Psoas muscle (tissue), 8 donors: ENCODE data around the gene HMX3. TPM values are rescaled to one million over a fixed set of nuclear protein-coding genes. Genes with fewer than 3 reads are reported as not detected.
"Not testable (repeated sequence)": the region's sequence is repeated elsewhere in the genome, so short reads cannot be mapped to it uniquely, and the experiment has no call there.

Experiments used
- ATAC-seq, 4 donors: fragments of 200-7000 bp; cut with Tn5 transposase; one replicate each; pipeline ENCODE4 v1.9.1; 2020; ENCODE audit warnings: moderate library complexity in 3 of 4, mild to moderate bottlenecking in 2 of 4
- DNase-seq, 2 donors: peaks; one replicate each; pipeline ENCODE4 v3.0.0-alpha.2; 2020
- H3K27ac ChIP-seq: fragments of 200-600 bp; one replicate; pipeline ENCODE4 v1.8.0; 2022
- H3K27me3 ChIP-seq, 3 donors: fragments of 200-600 bp in 1 of 3; one replicate each; pipeline versions ENCODE4 v1.6.1 to v1.8.0; 2013 to 2022; ENCODE audit warnings: low read length in 2 of 3, mild to moderate bottlenecking in 2 of 3, moderate library complexity in 1 of 3; ENCODE audit not compliant: insufficient read depth in 3 of 3
- H3K36me3 ChIP-seq, 2 donors: fragments of 200-600 bp in 1 of 2; one replicate each; pipeline versions ENCODE4 v1.6.1 to v1.8.0; 2013 to 2022; ENCODE audit warnings: low read depth in 1 of 2, mild to moderate bottlenecking in 1 of 2, moderate library complexity in 1 of 2; ENCODE audit not compliant: insufficient read depth in 1 of 2
- H3K4me1 ChIP-seq: fragments of 200-600 bp; one replicate; pipeline ENCODE4 v1.8.0; 2022
- H3K4me3 ChIP-seq: fragments of 200-600 bp; one replicate; pipeline ENCODE4 v1.8.0; 2022; ENCODE audit warnings: mild to moderate bottlenecking
- H3K9me3 ChIP-seq: fragments of 200-600 bp; one replicate; pipeline ENCODE4 v1.8.0; 2022
- WGBS, 3 donors: extraction: QIAGEN DNeasy Blood & Tissue Kit; methylation state at CpG; one replicate each; pipeline versions ENCODE4 v1.1.6 to v1.1.7; 2013; 5-methylcytosine and 5-hydroxymethylcytosine counted together
- intact Hi-C, 2 donors: fragments of 100-400 bp; cut with DNase I; formaldehyde crosslinking; loops; one replicate each; pipeline versions ENCODE4 v1.11.0 to v1.14.2; 2022
- polyA plus RNA-seq, 3 donors: library from polyadenylated mRNA; stranded (reverse); fragments of 200-250 nt; gene quantifications; one replicate each; pipeline ENCODE4 v1.2.3, GENCODE V29; 2013
- total RNA-seq, 4 donors: library from RNA; stranded (reverse); fragmentation: NEBNext Ultra II Directional in 2 of 4; extraction: Animal tissue kit (Norgen Biotek cat#: 25700) in 2 of 4; gene quantifications; one replicate each; pipeline versions ENCODE4 v1.2.1 to v1.2.4, GENCODE V29; 2021 to 2023
- TF ChIP-seq, protein P1 (sequence below): fragments of 200-600 bp; IDR thresholded peaks from one replicate; pipeline ENCODE4 v1.8.0; 2022; ENCODE audit warnings: antibody characterized with exemption
- donor health status: healthy with polysubstance abuse.
- donor health status: DM: no; HTN: no; CAD: no; lungs with moderate emphysema.
- donor health status: Bipolar disorder and iron deficiency.
- donor health status: healthy.
- donor health status: DM: yes; HTN: yes; CAD: no.
- donor health status: DM: no; HTN: no; CAD: no.
- donor health status: DM: no; HTN: no; CAD: no.
- donor health status: DM: yes; HTN: yes; CAD: no.

The HMX3 gene
- total and polyA plus RNA-seq, 7 donors, result not detected

DNA sequence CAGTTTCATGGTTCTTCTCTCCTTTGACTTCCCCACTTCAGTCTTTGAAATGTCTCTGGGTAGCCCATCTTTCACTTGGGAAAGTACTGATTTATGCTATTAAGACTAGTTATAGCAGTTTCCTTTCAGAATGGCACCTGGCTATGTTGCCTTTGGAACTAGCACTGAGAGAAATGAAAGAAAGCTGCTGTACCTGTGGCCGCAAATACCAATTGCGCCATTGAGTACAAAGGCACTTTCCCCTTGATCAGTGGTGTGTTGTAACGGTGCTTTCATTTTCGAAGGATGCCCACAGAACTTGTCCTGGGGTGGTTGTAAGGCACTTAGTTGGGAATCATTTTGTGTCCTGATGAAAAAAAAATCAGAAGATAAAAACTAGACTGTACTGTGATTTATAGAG is 35.2 kb downstream of the HMX3 start:
- no peak overlapping the region for H3K27ac ChIP-seq
- intact Hi-C loops, result no loop called here
- peaks cover 0 to 17% of the 10 kb centered on the region in 2 donors for H3K36me3 ChIP-seq
- H3K27me3 ChIP-seq, result no peaks in the 10 kb centered on the region
- TF ChIP-seq, protein P1, sequence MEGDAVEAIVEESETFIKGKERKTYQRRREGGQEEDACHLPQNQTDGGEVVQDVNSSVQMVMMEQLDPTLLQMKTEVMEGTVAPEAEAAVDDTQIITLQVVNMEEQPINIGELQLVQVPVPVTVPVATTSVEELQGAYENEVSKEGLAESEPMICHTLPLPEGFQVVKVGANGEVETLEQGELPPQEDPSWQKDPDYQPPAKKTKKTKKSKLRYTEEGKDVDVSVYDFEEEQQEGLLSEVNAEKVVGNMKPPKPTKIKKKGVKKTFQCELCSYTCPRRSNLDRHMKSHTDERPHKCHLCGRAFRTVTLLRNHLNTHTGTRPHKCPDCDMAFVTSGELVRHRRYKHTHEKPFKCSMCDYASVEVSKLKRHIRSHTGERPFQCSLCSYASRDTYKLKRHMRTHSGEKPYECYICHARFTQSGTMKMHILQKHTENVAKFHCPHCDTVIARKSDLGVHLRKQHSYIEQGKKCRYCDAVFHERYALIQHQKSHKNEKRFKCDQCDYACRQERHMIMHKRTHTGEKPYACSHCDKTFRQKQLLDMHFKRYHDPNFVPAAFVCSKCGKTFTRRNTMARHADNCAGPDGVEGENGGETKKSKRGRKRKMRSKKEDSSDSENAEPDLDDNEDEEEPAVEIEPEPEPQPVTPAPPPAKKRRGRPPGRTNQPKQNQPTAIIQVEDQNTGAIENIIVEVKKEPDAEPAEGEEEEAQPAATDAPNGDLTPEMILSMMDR, result no peak
- H3K4me1 ChIP-seq, result no peaks in the 10 kb centered on the region
- no peak overlapping the region for H3K4me3 ChIP-seq
- DNase-seq (no peak), ATAC-seq (no peak)
- WGBS, 3 donors, result 98% methylated on average over 4 of the region's 4 CpGs
- H3K9me3 ChIP-seq, result no peaks in the 10 kb centered on the region

- H3K36me3 ChIP-seq, result peaks cover 0 to 10% of the 10 kb centered on the region in 2 donors
Observed at GRCh38 chr10:123171616-123172015, 35.8 kb downstream of the HMX3 start.

GRCh38 chr10:123175389-123176387 is 39.9 kb downstream of the HMX3 start:
- no peak for DNase-seq
- H3K27ac ChIP-seq, result no peak overlapping the region
- intact Hi-C loops, result no loop called here
- no peaks in the 10 kb centered on the region for H3K27me3 ChIP-seq
- H3K36me3 ChIP-seq, result peaks cover 0 to 3% of the 10 kb centered on the region in 2 donors
- 71 to 81% (median 77%) methylated on average over 9 of the region's 9 CpGs for whole genome bisulfite sequencing, 3 donors
- H3K9me3 ChIP-seq, result no peaks in the 10 kb centered on the region
- no peak for ATAC-seq
- no peaks in the 10 kb centered on the region for H3K4me1 ChIP-seq
- TF ChIP-seq, protein P1, result no peak
- H3K4me3 ChIP-seq, result no peak overlapping the region

More at GRCh38 chr10:123171616-123172015, 35.8 kb downstream of the HMX3 start:
- 93 to 95% (median 93%) methylated on average over 10 of the region's 10 CpGs for WGBS, 3 donors
- intact Hi-C loops, H3K27ac ChIP-seq, ATAC-seq, H3K27me3 ChIP-seq, DNase-seq, H3K4me3 ChIP-seq, H3K4me1 ChIP-seq, H3K9me3 ChIP-seq: not testable (repeated sequence)

- H3K36me3 ChIP-seq, H3K4me1 ChIP-seq, H3K27ac ChIP-seq, ATAC-seq, H3K4me3 ChIP-seq, intact Hi-C loops, DNase-seq, H3K27me3 ChIP-seq: not testable (repeated sequence)
- H3K9me3 ChIP-seq, result peaks cover 12% of the 10 kb centered on the region
- WGBS, 3 donors, result 95 to 98% (median 95%) methylated on average over 4 of the region's 4 CpGs
Observed at GRCh38 chr10:123178390-123178789, 42.6 kb downstream of the HMX3 start.

GRCh38 chr10:123180101-123181090 is 44.6 kb downstream of the HMX3 start:
- H3K9me3 ChIP-seq, result peaks cover 22% of the 10 kb centered on the region
- TF ChIP-seq, protein P1, result no peak
- peaks cover under 1 to 3% of the 10 kb centered on the region in 2 donors for H3K36me3 ChIP-seq
- no peak overlapping the region for H3K4me3 ChIP-seq
- 88 to 94% (median 92%) methylated on average over 7 of the region's 7 CpGs for WGBS, 3 donors
- H3K27me3 ChIP-seq, result no peaks in the 10 kb centered on the region
- ATAC-seq, result no peak
- no peaks in the 10 kb centered on the region for H3K4me1 ChIP-seq
- DNase-seq, result no peak
- H3K27ac ChIP-seq, result no peak overlapping the region
- intact Hi-C loops, result no loop called here
